BE2C (cell line): Measurements from ENCODE around the gene FAM117B.

ENCODE experiments used
- DNase-seq: peaks from one replicate; pipeline ENCODE4 v3.0.0-alpha.2; 2020
- H3K27me3 ChIP-seq: fragments of 250-450 bp; sonication (Bioruptor Pico); 2 replicates; pipeline ENCODE4 v1.5.1; 2020; ENCODE audit warnings: mild to moderate bottlenecking
- H3K36me3 ChIP-seq: fragments of 250-450 bp; sonication (Bioruptor Pico); 2 replicates; pipeline ENCODE4 v1.5.1; 2020; ENCODE audit warnings: mild to moderate bottlenecking
- H3K4me1 ChIP-seq: fragments of 250-450 bp; sonication (Bioruptor Pico); 2 replicates; pipeline ENCODE4 v1.5.1; 2020
- H3K4me3 ChIP-seq: 2 replicates; pipeline ENCODE4 v1.5.1; 2011; ENCODE audit warnings: low read depth, low read length
- H3K9me3 ChIP-seq: fragments of 250-450 bp; sonication (Bioruptor Pico); 2 replicates; pipeline ENCODE4 v1.5.1; 2020
- TF ChIP-seq, protein P1 (sequence below): IDR thresholded peaks from 2 replicates; pipeline ENCODE4 v1.5.1; 2012; ENCODE audit warnings: mild to moderate bottlenecking, low read depth, low read length

Gene FAM117B

DNA sequence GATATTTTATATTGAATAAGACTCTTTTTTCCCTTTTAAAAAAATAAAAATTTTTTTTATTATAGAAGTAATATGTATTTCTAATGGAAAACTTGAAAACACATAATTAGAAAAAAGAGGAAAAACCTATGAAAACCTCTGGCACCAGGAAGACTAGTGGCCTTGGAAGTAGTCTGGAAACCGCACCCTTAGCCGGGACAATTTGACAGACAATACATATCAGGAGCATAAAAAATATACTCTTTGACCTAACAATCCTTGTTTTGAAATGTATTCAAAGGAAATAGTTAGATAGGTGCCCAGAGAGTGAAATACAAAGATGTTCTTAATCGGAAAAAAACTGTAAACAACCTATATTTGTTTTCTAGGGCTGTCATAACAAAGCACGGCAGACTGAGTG lies 34.9 kb upstream of the FAM117B start:
- no peaks in the 10 kb centered on the region for H3K9me3 ChIP-seq
- H3K4me3 ChIP-seq, result no peak overlapping the region
- no peaks in the 10 kb centered on the region for H3K27me3 ChIP-seq
- DNase-seq, result no peak
- H3K36me3 ChIP-seq, result no peaks in the 10 kb centered on the region
- TF ChIP-seq, protein P1, sequence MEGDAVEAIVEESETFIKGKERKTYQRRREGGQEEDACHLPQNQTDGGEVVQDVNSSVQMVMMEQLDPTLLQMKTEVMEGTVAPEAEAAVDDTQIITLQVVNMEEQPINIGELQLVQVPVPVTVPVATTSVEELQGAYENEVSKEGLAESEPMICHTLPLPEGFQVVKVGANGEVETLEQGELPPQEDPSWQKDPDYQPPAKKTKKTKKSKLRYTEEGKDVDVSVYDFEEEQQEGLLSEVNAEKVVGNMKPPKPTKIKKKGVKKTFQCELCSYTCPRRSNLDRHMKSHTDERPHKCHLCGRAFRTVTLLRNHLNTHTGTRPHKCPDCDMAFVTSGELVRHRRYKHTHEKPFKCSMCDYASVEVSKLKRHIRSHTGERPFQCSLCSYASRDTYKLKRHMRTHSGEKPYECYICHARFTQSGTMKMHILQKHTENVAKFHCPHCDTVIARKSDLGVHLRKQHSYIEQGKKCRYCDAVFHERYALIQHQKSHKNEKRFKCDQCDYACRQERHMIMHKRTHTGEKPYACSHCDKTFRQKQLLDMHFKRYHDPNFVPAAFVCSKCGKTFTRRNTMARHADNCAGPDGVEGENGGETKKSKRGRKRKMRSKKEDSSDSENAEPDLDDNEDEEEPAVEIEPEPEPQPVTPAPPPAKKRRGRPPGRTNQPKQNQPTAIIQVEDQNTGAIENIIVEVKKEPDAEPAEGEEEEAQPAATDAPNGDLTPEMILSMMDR, result no peak
- H3K4me1 ChIP-seq, result no peaks in the 10 kb centered on the region

DNA sequence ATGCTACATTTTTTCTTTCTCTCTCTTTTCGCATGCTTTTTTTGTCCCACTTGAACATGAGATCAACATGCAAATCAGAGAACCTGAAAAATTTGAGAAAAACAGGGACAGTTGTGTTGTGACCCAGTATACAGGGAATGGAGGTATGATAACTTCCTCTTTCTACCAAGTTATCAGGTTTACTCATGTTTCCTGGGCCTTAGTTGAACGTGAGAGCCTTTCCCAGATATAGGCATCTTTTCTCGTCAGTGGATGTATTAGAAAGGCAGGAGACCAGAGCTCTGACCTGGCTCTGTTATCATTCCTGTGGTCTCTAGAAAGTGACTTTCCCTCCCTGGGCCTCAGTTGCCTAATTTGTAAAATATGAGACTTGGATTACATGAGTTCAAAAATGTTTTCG lies 30.1 kb upstream of the FAM117B start:
- Histone ChIP-seq H3K27me3 (no peaks in the 10 kb centered on the region), H3K4me3 (no peak overlapping the region), H3K4me1 (no peaks in the 10 kb centered on the region), H3K9me3 (no peaks in the 10 kb centered on the region), H3K36me3 (no peaks in the 10 kb centered on the region)
- DNase-seq, result no peak
- TF ChIP-seq, protein P1, result no peak

DNA sequence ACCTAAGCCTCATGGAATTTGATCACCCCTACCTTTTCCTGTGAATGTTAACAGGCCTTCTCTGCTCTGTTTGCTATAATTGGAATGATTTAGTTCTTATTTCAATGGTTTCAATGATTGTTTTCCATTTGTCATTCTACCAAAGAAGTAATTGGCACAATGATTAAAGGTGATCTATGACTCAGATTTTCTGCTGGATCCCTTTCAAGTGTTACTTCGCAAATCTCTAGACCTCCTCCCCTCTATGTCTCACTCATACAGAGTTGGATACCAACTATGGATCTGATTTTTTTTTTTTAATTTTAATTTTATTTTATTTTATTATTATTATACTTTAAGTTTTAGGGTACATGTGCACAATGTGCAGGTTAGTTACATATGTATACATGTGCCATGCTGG lies 29.6 kb upstream of the FAM117B start:
- no peaks in the 10 kb centered on the region for H3K27me3 ChIP-seq
- no peaks in the 10 kb centered on the region for H3K9me3 ChIP-seq
- no peak overlapping the region for H3K4me3 ChIP-seq
- no peaks in the 10 kb centered on the region for H3K36me3 ChIP-seq
- TF ChIP-seq, protein P1, result no peak
- H3K4me1 ChIP-seq, result no peaks in the 10 kb centered on the region
- DNase-seq, result no peak

DNA sequence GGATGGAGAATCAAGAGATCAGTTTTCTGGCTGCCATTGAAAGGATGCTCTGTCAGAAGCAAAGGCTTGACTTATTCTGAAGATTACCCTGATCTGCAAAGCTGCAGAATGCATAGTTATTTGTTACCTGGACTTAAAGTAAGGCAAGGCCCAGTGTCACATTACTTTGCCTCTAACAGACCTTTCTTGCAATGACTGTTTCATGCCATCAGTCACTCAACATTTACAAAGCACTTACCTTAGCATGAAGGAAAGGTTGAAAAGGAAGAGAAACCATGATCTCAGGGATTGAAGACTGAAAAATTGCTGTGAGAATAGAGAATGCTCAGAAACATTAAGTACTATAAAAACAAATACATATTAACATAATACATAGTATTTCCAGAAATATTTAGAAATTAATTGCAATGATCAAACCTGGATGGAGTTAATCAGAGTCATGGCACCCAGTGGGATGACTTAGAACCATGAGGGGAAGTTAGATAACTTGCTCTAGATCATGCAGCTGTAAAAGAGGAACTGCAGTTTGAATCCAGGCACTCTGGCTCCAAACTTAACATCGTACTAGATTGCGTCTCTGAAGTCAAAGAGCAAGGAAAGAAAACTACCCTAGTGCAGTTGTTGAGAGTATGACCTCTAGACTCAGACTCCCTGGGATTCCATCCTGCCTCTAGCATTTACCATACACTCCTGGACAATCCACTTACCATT lies 26.5 kb upstream of the FAM117B start:
- no peaks in the 10 kb centered on the region for H3K27me3 ChIP-seq
- H3K4me1 ChIP-seq, result no peaks in the 10 kb centered on the region
- H3K36me3 ChIP-seq, result no peaks in the 10 kb centered on the region; the same call in 1 of the 2 replicates
- TF ChIP-seq, protein P1, result no peak
- H3K4me3 ChIP-seq, result no peak overlapping the region
- H3K9me3 ChIP-seq, result no peaks in the 10 kb centered on the region
- no peak for DNase-seq

DNA sequence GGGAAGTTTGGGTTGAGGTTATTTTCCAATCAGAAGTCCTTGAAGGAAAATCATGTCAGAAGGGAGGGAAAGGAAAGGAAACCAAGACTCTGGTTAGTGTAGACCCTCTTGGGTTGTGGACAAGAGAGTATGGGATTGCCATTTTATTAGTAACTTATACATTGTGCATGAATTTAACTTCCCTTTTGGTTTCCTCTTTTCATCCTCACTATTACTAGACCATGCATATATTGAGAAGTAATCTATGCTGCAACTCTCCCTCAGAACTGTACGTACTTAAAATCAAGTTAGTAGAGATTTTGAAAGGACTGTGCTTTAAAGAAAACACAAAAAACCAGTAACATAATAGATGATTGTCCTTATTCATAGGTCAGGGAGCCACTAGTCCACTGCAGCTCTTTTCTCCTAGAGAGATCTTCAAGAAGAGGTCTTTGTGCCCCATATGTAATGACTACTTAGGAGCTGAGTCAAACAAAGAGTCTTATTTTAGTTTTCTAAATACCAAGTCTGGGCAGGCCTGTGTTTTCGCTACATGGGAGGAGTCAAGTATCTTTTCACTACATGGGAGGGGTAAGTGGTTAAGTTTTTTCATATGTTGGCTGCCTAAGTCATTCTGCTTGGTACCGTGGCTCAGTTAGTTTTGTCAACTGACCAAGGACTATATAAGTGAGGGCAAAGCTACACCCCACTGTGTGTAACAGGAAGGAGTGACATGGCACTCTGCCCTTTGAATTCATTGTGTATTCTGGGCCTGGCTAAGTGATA lies 25.2 kb upstream of the FAM117B start:
- H3K27me3 ChIP-seq, result no peaks in the 10 kb centered on the region
- no peaks in the 10 kb centered on the region for H3K9me3 ChIP-seq
- no peak overlapping the region for H3K4me3 ChIP-seq
- TF ChIP-seq, protein P1, result no peak
- no peak for DNase-seq
- H3K36me3 ChIP-seq, result no peaks in the 10 kb centered on the region; the same call in 1 of the 2 replicates
- H3K4me1 ChIP-seq, result no peaks in the 10 kb centered on the region

DNA sequence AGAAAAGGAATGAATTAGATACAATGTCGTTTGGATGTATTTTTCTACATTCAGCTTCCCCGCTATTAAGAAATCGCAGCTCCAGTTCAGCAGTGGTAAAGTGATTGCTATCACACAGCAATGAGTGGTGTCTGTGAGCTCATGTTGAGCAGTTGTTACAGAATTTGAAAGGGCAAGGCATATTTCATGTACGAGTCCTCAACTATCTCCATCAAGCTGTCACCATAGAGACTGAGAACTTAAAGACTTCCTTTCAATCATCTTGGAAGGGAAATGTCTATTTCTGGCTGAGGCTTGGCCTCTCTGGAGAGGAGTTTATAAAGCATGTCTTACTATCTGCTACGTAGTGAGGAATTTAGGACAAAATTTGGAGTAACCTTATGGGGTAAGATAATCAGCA lies 24.4 kb upstream of the FAM117B start:
- DNase-seq, result no peak
- Histone ChIP-seq H3K27me3 (no peaks in the 10 kb centered on the region), H3K4me3 (no peak overlapping the region), H3K36me3 (no peaks in the 10 kb centered on the region; the same call in 1 of the 2 replicates), H3K4me1 (no peaks in the 10 kb centered on the region), H3K9me3 (no peaks in the 10 kb centered on the region)
- TF ChIP-seq, protein P1, result no peak
